MM.1S (cell line): ENCODE data around the gene ZAP70.
A peak's percentile ranks its signal among the peaks of the same experiment; 100 is the strongest.

Source experiments
- DNase-seq: peaks from one replicate; pipeline ENCODE4 v3.0.0-alpha.2; 2015
- H2AFZ ChIP-seq: fragments of 300-600 bp; sonication (generic); 2 replicates; pipeline ENCODE4 v1.6.0; 2016; ENCODE audit warnings: antibody characterized with exemption, low read length
- H3F3A ChIP-seq: fragments of 300-600 bp; sonication (generic); 2 replicates; pipeline ENCODE4 v1.6.1; 2016; ENCODE audit warnings: mild to moderate bottlenecking, antibody characterized with exemption, low read length, moderate library complexity, mixed read lengths; ENCODE audit not compliant: insufficient read depth
- H3K27ac ChIP-seq: fragments of 300-600 bp; sonication (generic); 2 replicates; pipeline ENCODE4 v1.5.1; 2016; ENCODE audit warnings: mild to moderate bottlenecking, low read length
- H3K27me3 ChIP-seq: fragments of 300-600 bp; sonication (generic); replicated peaks from 2 replicates; pipeline ENCODE4 v1.6.0; 2016; ENCODE audit warnings: low read length; ENCODE audit not compliant: insufficient read depth
- H3K36me3 ChIP-seq: fragments of 300-600 bp; sonication (generic); replicated peaks from 2 replicates; pipeline ENCODE4 v1.6.1; 2016; ENCODE audit warnings: mild to moderate bottlenecking, low read length, mixed read lengths; ENCODE audit not compliant: insufficient read depth
- H3K4me1 ChIP-seq: fragments of 300-600 bp; sonication (generic); 2 replicates; pipeline ENCODE4 v1.6.1; 2016; ENCODE audit warnings: low read length, mixed read lengths
- H3K4me2 ChIP-seq: fragments of 300-600 bp; sonication (generic); 2 replicates; pipeline ENCODE4 v1.6.0; 2016; ENCODE audit warnings: low read depth, low read length
- H3K4me3 ChIP-seq: fragments of 300-600 bp; sonication (generic); 2 replicates; pipeline ENCODE4 v1.5.1; 2016; ENCODE audit warnings: low read length, mixed read lengths
- H3K79me2 ChIP-seq: fragments of 300-600 bp; sonication (generic); 2 replicates; pipeline ENCODE4 v1.6.1; 2016; ENCODE audit warnings: mixed run types, low read length, mixed read lengths
- H3K9ac ChIP-seq: fragments of 300-600 bp; sonication (generic); 2 replicates; pipeline ENCODE4 v1.6.1; 2016; ENCODE audit warnings: low read length, mixed read lengths
- H3K9me2 ChIP-seq: fragments of 300-600 bp; sonication (generic); replicated peaks from 2 replicates; pipeline ENCODE4 v1.6.1; 2016; ENCODE audit warnings: mild to moderate bottlenecking, low read length, mixed read lengths; ENCODE audit not compliant: insufficient read depth
- H3K9me3 ChIP-seq: fragments of 300-600 bp; sonication (generic); replicated peaks from 2 replicates; pipeline ENCODE4 v1.6.1; 2016; ENCODE audit warnings: mild to moderate bottlenecking, low read length, mixed read lengths; ENCODE audit not compliant: insufficient read depth
- H4K20me1 ChIP-seq: fragments of 300-600 bp; sonication (generic); 2 replicates; pipeline ENCODE4 v1.6.1; 2016; ENCODE audit warnings: mild to moderate bottlenecking, low read length, moderate library complexity, mixed read lengths; ENCODE audit not compliant: insufficient read depth
- CTCF ChIP-seq: fragments of 300-600 bp; sonication (generic); IDR thresholded peaks from 2 replicates; pipeline ENCODE4 v1.5.1; 2016; ENCODE audit warnings: antibody characterized with exemption, low read length, mixed read lengths
- EZH2 ChIP-seq: fragments of 300-600 bp; sonication (generic); optimal IDR thresholded peaks from 2 replicates; pipeline ENCODE3; 2017; ENCODE audit warnings: low read depth, mild to moderate bottlenecking, antibody characterized with exemption, low read length, mixed read lengths
- EZH2phosphoT487 ChIP-seq: fragments of 300-600 bp; sonication (generic); IDR thresholded peaks from 2 replicates; pipeline ENCODE4 v1.6.1; 2018; ENCODE audit warnings: antibody characterized with exemption, low read length

Gene ZAP70

GRCh38 chr2:97719362-97720155 is 6.2 kb downstream of the ZAP70 start:
- Histone ChIP-seq H3K9me2 (no peaks in the 10 kb centered on the region), H3K9me3 (no peaks in the 10 kb centered on the region), H3K9ac (no peak overlapping the region), H3K4me2 (no peak overlapping the region), H3K27me3 (no peaks in the 10 kb centered on the region), H3K27ac (no peak overlapping the region), H3K4me3 (no peak overlapping the region), H3K79me2 (no peaks in the 10 kb centered on the region), H3K4me1 (peaks cover 13% of the 10 kb centered on the region), H3K36me3 (no peaks in the 10 kb centered on the region), H3F3A (no peaks in the 10 kb centered on the region), H2AFZ (peak overlapping the region; percentile 64; the same call in 1 of the 2 replicates), H4K20me1 (no peaks in the 10 kb centered on the region)
- no peak for TF ChIP-seq EZH2phosphoT487
- TF ChIP-seq EZH2 = no peak
- no peak for TF ChIP-seq CTCF
- DNase-seq = no peak

GRCh38 chr2:97720746-97721145 is 7.4 kb downstream of the ZAP70 start:
- TF ChIP-seq EZH2 = no peak
- TF ChIP-seq EZH2phosphoT487 = no peak
- no peak for TF ChIP-seq CTCF
- no peak overlapping the region for H2AFZ ChIP-seq
- H3K27ac ChIP-seq = no peak overlapping the region
- H3K79me2 ChIP-seq = no peaks in the 10 kb centered on the region
- H3K9me2 ChIP-seq = no peaks in the 10 kb centered on the region
- no peak for DNase-seq
- H3K36me3 ChIP-seq = no peaks in the 10 kb centered on the region
- H4K20me1 ChIP-seq = no peaks in the 10 kb centered on the region
- H3K9me3 ChIP-seq = no peaks in the 10 kb centered on the region
- H3K4me1 ChIP-seq = peaks cover 13% of the 10 kb centered on the region
- H3K4me2 ChIP-seq = no peak overlapping the region
- no peak overlapping the region for H3K4me3 ChIP-seq
- no peaks in the 10 kb centered on the region for H3F3A ChIP-seq
- no peaks in the 10 kb centered on the region for H3K27me3 ChIP-seq
- H3K9ac ChIP-seq = no peak overlapping the region

GRCh38 chr2:97722227-97722626 is 8.9 kb downstream of the ZAP70 start:
- Histone ChIP-seq H3F3A (no peaks in the 10 kb centered on the region), H3K4me2 (no peak overlapping the region), H3K9me3 (no peaks in the 10 kb centered on the region), H3K27me3 (no peaks in the 10 kb centered on the region), H3K27ac (no peak overlapping the region), H3K9ac (no peak overlapping the region), H2AFZ (no peak overlapping the region), H3K36me3 (no peaks in the 10 kb centered on the region), H3K9me2 (no peaks in the 10 kb centered on the region), H3K79me2 (no peaks in the 10 kb centered on the region), H4K20me1 (no peaks in the 10 kb centered on the region), H3K4me1 (peaks cover 13% of the 10 kb centered on the region), H3K4me3 (no peak overlapping the region)
- no peak for DNase-seq
- TF ChIP-seq CTCF (no peak), EZH2 (no peak), EZH2phosphoT487 (no peak)
